Mucosa of gallbladder (tissue), 1 donor: Measurements from ENCODE around the gene UBE3B. TPM values are rescaled to one million over a fixed set of nuclear protein-coding genes. Genes with fewer than 3 reads are reported as not detected.

ENCODE experiments used
- DNase-seq: peaks from one replicate; pipeline ENCODE4 v3.0.0-alpha.2; 2020; ENCODE audit warnings: low spot score
- total RNA-seq: library from RNA; stranded (reverse); gene quantifications from one replicate; pipeline ENCODE4 v1.2.1, GENCODE V29; 2021
- donor health status: DM: no; HTN: no; CAD: no.

The UBE3B gene
- total RNA-seq, 1 donor from 2014 or later: 48.5 TPM

GRCh38 chr12:109475993-109476806 lies 1.2 kb upstream of the UBE3B start:
- no peak for DNase-seq

- no peak for DNase-seq
Observed at GRCh38 chr12:109476807-109477184, 638 bp upstream of the UBE3B start.

GRCh38 chr12:109477963-109478315 lies 505 bp downstream of the UBE3B start:
- DNase-seq: no peak

- DNase-seq: no peak
Observed at GRCh38 chr12:109479761-109480160, 2.3 kb downstream of the UBE3B start.

- no peak for DNase-seq
Observed at GRCh38 chr12:109480356-109480755, 2.9 kb downstream of the UBE3B start.

- no peak for DNase-seq
Observed at GRCh38 chr12:109481863-109482262, 4.4 kb downstream of the UBE3B start.

- no peak for DNase-seq
Observed at GRCh38 chr12:109482491-109482890, 5.1 kb downstream of the UBE3B start.

GRCh38 chr12:109482894-109483293 lies 5.5 kb downstream of the UBE3B start:
- DNase-seq: no peak

- no peak for DNase-seq
Observed at GRCh38 chr12:109483346-109483745, 5.9 kb downstream of the UBE3B start.

- no peak for DNase-seq
Observed at GRCh38 chr12:109485201-109485600, 7.8 kb downstream of the UBE3B start.

- DNase-seq: no peak
Observed at GRCh38 chr12:109487181-109488050, 10.0 kb downstream of the UBE3B start.

- DNase-seq: no peak
Observed at GRCh38 chr12:109488051-109488665, 10.7 kb downstream of the UBE3B start.

- no peak for DNase-seq
Observed at GRCh38 chr12:109489016-109489954, 11.9 kb downstream of the UBE3B start.

- no peak for DNase-seq
Observed at GRCh38 chr12:109489955-109490565, 12.6 kb downstream of the UBE3B start.

GRCh38 chr12:109491671-109492070 lies 14.2 kb downstream of the UBE3B start:
- DNase-seq: no peak

- DNase-seq: no peak
Observed at GRCh38 chr12:109492371-109492770, 14.9 kb downstream of the UBE3B start.

- DNase-seq: no peak
Observed at GRCh38 chr12:109493090-109493489, 15.7 kb downstream of the UBE3B start.

- DNase-seq: no peak
Observed at GRCh38 chr12:109493938-109494337, 16.5 kb downstream of the UBE3B start.

- no peak for DNase-seq
Observed at GRCh38 chr12:109494348-109494881, 17.0 kb downstream of the UBE3B start.

GRCh38 chr12:109495012-109495411 lies 17.6 kb downstream of the UBE3B start:
- DNase-seq: no peak

- DNase-seq: no peak
Observed at GRCh38 chr12:109496306-109496705, 18.9 kb downstream of the UBE3B start.
